SK-N-SH (cell line): ENCODE measurements around the gene TSPAN14. TPM values are rescaled to one million over a fixed set of nuclear protein-coding genes. Genes with fewer than 3 reads are reported as not detected.

Experiments used
- CTCF ChIA-PET: fragments of 300-600, 350-600 bp; formaldehyde crosslinking; extraction: SDS; loops from one replicate; lab custom pipeline; 2021; lab: Yijun Ruan, JAX
- POLR2A ChIA-PET: fragments of 350-600 bp; sonication (Branson Sonifier 250); formaldehyde crosslinking; extraction: SDS; loops from one replicate; lab custom pipeline; 2020; ENCODE audit warnings: antibody characterized with exemption, inconsistent platforms; lab: Yijun Ruan, JAX
- DNase-seq: peaks from one replicate; pipeline ENCODE4 v3.0.0; 2012
- H2AFZ ChIP-seq: fragments of 200-600 bp; sonication (generic); 2 replicates; pipeline ENCODE4 v1.8.1; 2016; ENCODE audit warnings: antibody characterized with exemption, mild to moderate bottlenecking, low read depth
- H3F3A ChIP-seq: fragments of 200-600 bp; sonication (generic); replicated peaks from 2 replicates; pipeline ENCODE3; 2016; ENCODE audit warnings: antibody characterized with exemption, mild to moderate bottlenecking; ENCODE audit not compliant: insufficient read depth
- H3K27ac ChIP-seq, 2 experiments: fragments of 200-500 bp in 1 of 2; fragments of 200-600 bp in 1 of 2; sonication (Bioruptor generic) in 1 of 2; sonication (generic), shearing (Covaris generic) in 1 of 2; 2 replicates each; pipeline versions ENCODE4 v1.5.1 to v1.6.1; 2014 to 2016; ENCODE audit warnings: low read depth in 2 of 2, inconsistent platforms in 1 of 2, low read length in 1 of 2, mild to moderate bottlenecking in 1 of 2, mixed read lengths in 1 of 2
- H3K27me3 ChIP-seq: fragments of 200-600 bp; sonication (generic), shearing (Covaris generic); 2 replicates; pipeline ENCODE4 v1.6.1; 2016; ENCODE audit warnings: mixed run types; ENCODE audit not compliant: insufficient read depth
- H3K36me3 ChIP-seq, 2 experiments: fragments of 200-500 bp in 1 of 2; fragments of 200-600 bp in 1 of 2; sonication (Bioruptor generic) in 1 of 2; sonication (generic) in 1 of 2; replicated peaks in 1 of 2; 2 replicates each; pipeline versions ENCODE3 to v1.5.1; 2014 to 2016; ENCODE audit warnings: low read length in 1 of 2, mild to moderate bottlenecking in 1 of 2; ENCODE audit not compliant: insufficient read depth in 2 of 2, control insufficient read depth in 1 of 2
- H3K4me1 ChIP-seq, 2 experiments: fragments of 200-500 bp in 1 of 2; fragments of 200-600 bp in 1 of 2; sonication (Bioruptor generic) in 1 of 2; sonication (generic), shearing (Covaris generic) in 1 of 2; 2 replicates each; pipeline versions ENCODE4 v1.5.1 to v1.6.1; 2014 to 2016; ENCODE audit warnings: low read depth in 1 of 2, low read length in 1 of 2, mixed run types in 1 of 2; ENCODE audit not compliant: insufficient read depth in 2 of 2, control insufficient read depth in 1 of 2
- H3K4me2 ChIP-seq: fragments of 200-600 bp; sonication (generic), shearing (Covaris generic); 2 replicates; pipeline ENCODE4 v1.6.1; 2017; ENCODE audit warnings: mixed run types
- H3K4me3 ChIP-seq, 2 experiments: fragments of 200-500 bp in 1 of 2; fragments of 200-600 bp in 1 of 2; sonication (Bioruptor generic) in 1 of 2; sonication (generic), shearing (Covaris generic) in 1 of 2; 2 replicates each; pipeline versions ENCODE4 v1.5.1 to v1.8.1; 2014 to 2016; ENCODE audit warnings: low read depth in 2 of 2, inconsistent platforms in 1 of 2, low read length in 1 of 2, mild to moderate bottlenecking in 1 of 2, mixed read lengths in 1 of 2, moderate library complexity in 1 of 2
- H3K79me2 ChIP-seq: fragments of 200-600 bp; sonication (generic); 2 replicates; pipeline ENCODE4 v1.8.1; 2017; ENCODE audit warnings: mild to moderate bottlenecking; ENCODE audit not compliant: insufficient read depth
- H3K9ac ChIP-seq: fragments of 200-600 bp; sonication (generic); 2 replicates; pipeline ENCODE4 v1.6.1; 2017; ENCODE audit warnings: mixed run types
- H3K9me2 ChIP-seq: fragments of 200-600 bp; sonication (generic); 2 replicates; pipeline ENCODE4 v1.6.1; 2017; ENCODE audit warnings: mixed run types
- H3K9me3 ChIP-seq: fragments of 200-600 bp; sonication (generic); 2 replicates; pipeline ENCODE4 v1.6.1; 2017; ENCODE audit warnings: mixed run types, mild to moderate bottlenecking, moderate library complexity
- H4K20me1 ChIP-seq: fragments of 200-600 bp; sonication (generic); 2 replicates; pipeline ENCODE4 v1.6.1; 2017; ENCODE audit warnings: mild to moderate bottlenecking, mixed run types; ENCODE audit not compliant: insufficient read depth
- ELF1 ChIP-seq: IDR thresholded peaks from 2 replicates; pipeline ENCODE4 v1.4.0; 2012
- FOSL2 ChIP-seq: IDR thresholded peaks from 2 replicates; pipeline ENCODE4 v1.4.0; 2012; ENCODE audit warnings: low read depth, mild to moderate bottlenecking, moderate library complexity, borderline replicate concordance
- FOXJ3 ChIP-seq: sonication (generic); formaldehyde crosslinking; IDR thresholded peaks from 2 replicates; pipeline ENCODE4 v1.5.1; 2020; ENCODE audit warnings: mild to moderate bottlenecking, missing genetic modification reagents
- FOXM1 ChIP-seq: IDR thresholded peaks from 2 replicates; pipeline ENCODE4 v1.4.0; 2012; ENCODE audit warnings: low read depth, mild to moderate bottlenecking
- JUND ChIP-seq: IDR thresholded peaks from 2 replicates; pipeline ENCODE4 v1.4.0; 2012
- MXI1 ChIP-seq: IDR thresholded peaks from 2 replicates; pipeline ENCODE4 v1.6.1; 2012; ENCODE audit warnings: mild to moderate bottlenecking, low read depth, low read length, improper control_type of control experiment
- NFIC ChIP-seq: IDR thresholded peaks from 2 replicates; pipeline ENCODE4 v1.4.0; 2012; ENCODE audit warnings: borderline replicate concordance
- POLR2AphosphoS5 ChIP-seq: IDR thresholded peaks from 2 replicates; pipeline ENCODE4 v1.6.1; 2012; ENCODE audit warnings: low read depth, low read length
- RAD21 ChIP-seq: IDR thresholded peaks from 2 replicates; pipeline ENCODE4 v1.6.1; 2012; ENCODE audit warnings: mild to moderate bottlenecking, low read length
- RFX5 ChIP-seq: IDR thresholded peaks from 2 replicates; pipeline ENCODE4 v1.6.1; 2012; ENCODE audit warnings: mild to moderate bottlenecking, improper control_type of control experiment, low read length
- RXRA ChIP-seq: IDR thresholded peaks from 2 replicates; pipeline ENCODE4 v1.4.0; 2012; ENCODE audit warnings: low read depth, mild to moderate bottlenecking, borderline replicate concordance
- SIN3A ChIP-seq: IDR thresholded peaks from 2 replicates; pipeline ENCODE4 v1.6.1; 2012; ENCODE audit warnings: low read depth, mild to moderate bottlenecking, low read length, moderate library complexity, borderline replicate concordance
- TAF1 ChIP-seq: IDR thresholded peaks from 2 replicates; pipeline ENCODE4 v1.6.1; 2012; ENCODE audit warnings: low read depth, mild to moderate bottlenecking, low read length, moderate library complexity, borderline replicate concordance
- TCF12 ChIP-seq: IDR thresholded peaks from 2 replicates; pipeline ENCODE4 v1.4.0; 2012
- TEAD4 ChIP-seq: IDR thresholded peaks from 2 replicates; pipeline ENCODE4 v1.4.0; 2012; ENCODE audit warnings: mild to moderate bottlenecking, borderline replicate concordance; ENCODE audit not compliant: insufficient read depth
- USF1 ChIP-seq: IDR thresholded peaks from 2 replicates; pipeline ENCODE4 v1.4.0; 2012; ENCODE audit warnings: low read depth, borderline replicate concordance
- YY1 ChIP-seq: IDR thresholded peaks from 2 replicates; pipeline ENCODE4 v1.4.0; 2012; ENCODE audit warnings: low read depth, mild to moderate bottlenecking
- WGBS: methylation state at CpG from one replicate; pipeline ENCODE4 v1.1.6; 2017; ENCODE audit warnings: low lambda C conversion rate; 5-methylcytosine and 5-hydroxymethylcytosine counted together
- polyA plus RNA-seq, 3 experiments: library from polyadenylated mRNA; depleted of rRNA; stranded (reverse); fragments of >200 nt; gene quantifications; 2 replicates each; pipeline ENCODE4 v1.2.3, GENCODE V29; 2012
- TF ChIP-seq, protein P1 (sequence below): IDR thresholded peaks from 2 replicates; pipeline ENCODE4 v1.6.1; 2012; ENCODE audit warnings: mild to moderate bottlenecking, low read depth, low read length, moderate library complexity
- TF ChIP-seq, protein P2 (sequence below): IDR thresholded peaks from 2 replicates; pipeline ENCODE4 v1.4.0; 2012; ENCODE audit warnings: low read depth
- TF ChIP-seq, protein P3 (sequence below): fragments of 200-600 bp; sonication (generic); IDR thresholded peaks from 2 replicates; pipeline ENCODE4 v1.6.1; 2017; ENCODE audit warnings: antibody characterized with exemption, mild to moderate bottlenecking, moderate library complexity

TSPAN14 gene
- polyA plus RNA-seq, 1 of the 3 experiments (the other 2 are of a cell fraction): 78.1 TPM

DNA sequence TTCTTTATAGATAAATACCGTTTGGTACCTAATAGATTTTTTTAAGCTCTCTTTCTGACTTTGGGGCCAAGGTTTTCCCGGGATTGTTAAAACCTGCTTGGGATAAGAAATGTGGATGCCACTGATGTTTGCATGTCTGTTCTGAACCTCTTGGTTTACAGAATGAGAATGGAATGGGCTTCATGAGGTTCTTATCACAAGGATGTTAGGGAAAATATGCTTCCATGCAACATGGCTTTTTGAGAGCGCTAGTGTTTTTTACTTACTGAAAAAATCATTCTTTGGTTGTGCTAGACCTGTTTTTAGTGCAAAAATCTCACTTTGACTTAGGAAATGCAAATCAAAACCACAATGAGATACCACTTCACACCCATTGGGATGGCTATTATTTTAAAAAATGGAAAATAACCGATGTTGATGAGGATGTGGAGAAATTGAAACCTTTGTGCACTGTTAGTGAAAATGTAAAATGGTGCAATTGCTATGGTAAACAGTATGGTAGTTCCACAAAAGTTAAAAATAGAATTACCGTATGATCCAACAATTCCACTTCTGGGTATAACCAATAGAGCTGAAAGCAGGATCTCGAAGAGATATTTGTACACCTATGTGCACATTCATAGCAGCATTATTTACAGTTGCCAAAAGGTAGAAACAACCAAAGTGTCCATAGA lies 38.9 kb downstream of the TSPAN14 start:
- 93% methylated on average over 6 of the region's 6 CpGs for WGBS
- POLR2A ChIA-PET: no interaction called here
- Histone ChIP-seq H3K9ac (no peak overlapping the region), H3K27ac (peak overlapping the region in 1 of 2 experiments; percentile 23; a peak in 2 of 4 replicates), H2AFZ (no peak overlapping the region), H3K4me3 (no peak overlapping the region), H3F3A (peaks cover 23% of the 10 kb centered on the region), H3K9me3 (no peaks in the 10 kb centered on the region), H4K20me1 (peaks cover 14% of the 10 kb centered on the region), H3K27me3 (no peaks in the 10 kb centered on the region), H3K79me2 (peaks cover 100% of the 10 kb centered on the region), H3K4me1 (peaks cover 4 to 22% of the 10 kb centered on the region in 2 experiments; a peak in 3 of 4 replicates), H3K36me3 (peaks cover 17 to 29% of the 10 kb centered on the region in 2 experiments), H3K9me2 (no peaks in the 10 kb centered on the region), H3K4me2 (0 out of 2 replicates have a peak overlapping the region, but pooled peaks have one; percentile 21)
- TF ChIP-seq YY1 (no peak), RFX5 (no peak), FOSL2 (no peak), RAD21 (no peak), TEAD4 (no peak), USF1 (no peak), POLR2AphosphoS5 (no peak), MXI1 (no peak), FOXJ3 (CRISPR knock-in tag) (no peak), RXRA (no peak), TAF1 (no peak), ELF1 (no peak), FOXM1 (no peak), SIN3A (no peak), JUND (no peak), TCF12 (no peak), NFIC (no peak)
- TF ChIP-seq, protein P1, sequence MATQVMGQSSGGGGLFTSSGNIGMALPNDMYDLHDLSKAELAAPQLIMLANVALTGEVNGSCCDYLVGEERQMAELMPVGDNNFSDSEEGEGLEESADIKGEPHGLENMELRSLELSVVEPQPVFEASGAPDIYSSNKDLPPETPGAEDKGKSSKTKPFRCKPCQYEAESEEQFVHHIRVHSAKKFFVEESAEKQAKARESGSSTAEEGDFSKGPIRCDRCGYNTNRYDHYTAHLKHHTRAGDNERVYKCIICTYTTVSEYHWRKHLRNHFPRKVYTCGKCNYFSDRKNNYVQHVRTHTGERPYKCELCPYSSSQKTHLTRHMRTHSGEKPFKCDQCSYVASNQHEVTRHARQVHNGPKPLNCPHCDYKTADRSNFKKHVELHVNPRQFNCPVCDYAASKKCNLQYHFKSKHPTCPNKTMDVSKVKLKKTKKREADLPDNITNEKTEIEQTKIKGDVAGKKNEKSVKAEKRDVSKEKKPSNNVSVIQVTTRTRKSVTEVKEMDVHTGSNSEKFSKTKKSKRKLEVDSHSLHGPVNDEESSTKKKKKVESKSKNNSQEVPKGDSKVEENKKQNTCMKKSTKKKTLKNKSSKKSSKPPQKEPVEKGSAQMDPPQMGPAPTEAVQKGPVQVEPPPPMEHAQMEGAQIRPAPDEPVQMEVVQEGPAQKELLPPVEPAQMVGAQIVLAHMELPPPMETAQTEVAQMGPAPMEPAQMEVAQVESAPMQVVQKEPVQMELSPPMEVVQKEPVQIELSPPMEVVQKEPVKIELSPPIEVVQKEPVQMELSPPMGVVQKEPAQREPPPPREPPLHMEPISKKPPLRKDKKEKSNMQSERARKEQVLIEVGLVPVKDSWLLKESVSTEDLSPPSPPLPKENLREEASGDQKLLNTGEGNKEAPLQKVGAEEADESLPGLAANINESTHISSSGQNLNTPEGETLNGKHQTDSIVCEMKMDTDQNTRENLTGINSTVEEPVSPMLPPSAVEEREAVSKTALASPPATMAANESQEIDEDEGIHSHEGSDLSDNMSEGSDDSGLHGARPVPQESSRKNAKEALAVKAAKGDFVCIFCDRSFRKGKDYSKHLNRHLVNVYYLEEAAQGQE: no peak
- TF ChIP-seq, protein P2, sequence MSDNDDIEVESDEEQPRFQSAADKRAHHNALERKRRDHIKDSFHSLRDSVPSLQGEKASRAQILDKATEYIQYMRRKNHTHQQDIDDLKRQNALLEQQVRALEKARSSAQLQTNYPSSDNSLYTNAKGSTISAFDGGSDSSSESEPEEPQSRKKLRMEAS: no peak
- TF ChIP-seq, protein P3, sequence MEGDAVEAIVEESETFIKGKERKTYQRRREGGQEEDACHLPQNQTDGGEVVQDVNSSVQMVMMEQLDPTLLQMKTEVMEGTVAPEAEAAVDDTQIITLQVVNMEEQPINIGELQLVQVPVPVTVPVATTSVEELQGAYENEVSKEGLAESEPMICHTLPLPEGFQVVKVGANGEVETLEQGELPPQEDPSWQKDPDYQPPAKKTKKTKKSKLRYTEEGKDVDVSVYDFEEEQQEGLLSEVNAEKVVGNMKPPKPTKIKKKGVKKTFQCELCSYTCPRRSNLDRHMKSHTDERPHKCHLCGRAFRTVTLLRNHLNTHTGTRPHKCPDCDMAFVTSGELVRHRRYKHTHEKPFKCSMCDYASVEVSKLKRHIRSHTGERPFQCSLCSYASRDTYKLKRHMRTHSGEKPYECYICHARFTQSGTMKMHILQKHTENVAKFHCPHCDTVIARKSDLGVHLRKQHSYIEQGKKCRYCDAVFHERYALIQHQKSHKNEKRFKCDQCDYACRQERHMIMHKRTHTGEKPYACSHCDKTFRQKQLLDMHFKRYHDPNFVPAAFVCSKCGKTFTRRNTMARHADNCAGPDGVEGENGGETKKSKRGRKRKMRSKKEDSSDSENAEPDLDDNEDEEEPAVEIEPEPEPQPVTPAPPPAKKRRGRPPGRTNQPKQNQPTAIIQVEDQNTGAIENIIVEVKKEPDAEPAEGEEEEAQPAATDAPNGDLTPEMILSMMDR: no peak
- CTCF ChIA-PET: interaction anchor here (0.9 to 11.4 kb wide), 2 partner anchors 11 to 49 kb away, joined by 3 to 82 read pairs; no protein-coding TSS in a partner anchor
- no peak for DNase-seq
